Testis (tissue), 2 donors: Measurements from ENCODE around the gene PPM1A.

Experiments
- CTCF ChIP-seq, 3 experiments: fragments of 450-650 bp in 2 of 3; fragments of 200-600 bp in 1 of 3; sonication (generic) in 1 of 3; IDR thresholded peaks; one replicate each; pipeline ENCODE4 v1.5.1; 2016 to 2019; ENCODE audit warnings: antibody characterized with exemption in 3 of 3, mild to moderate bottlenecking in 2 of 3, moderate library complexity in 1 of 3
- POLR2A ChIP-seq: fragments of 450-650 bp; IDR thresholded peaks from one replicate; pipeline ENCODE4 v1.6.1; 2017; ENCODE audit warnings: antibody characterized with exemption, mild to moderate bottlenecking, moderate library complexity

- TF ChIP-seq CTCF (IDR thresholded peaks at IDR 0.05) (no peak), POLR2A (no peak)
These were observed 37.9 kb upstream of the PPM1A start for GRCh38 chr14:60211153-60211552.
